WERI-Rb-1 (cell line): ENCODE results near the gene MORN3.

Source experiments
- DNase-seq: peaks from one replicate; pipeline ENCODE4 v3.0.0-alpha.2; 2020
- H3K27ac ChIP-seq: fragments of 250-450 bp; sonication (Bioruptor Pico); 2 replicates; pipeline ENCODE4 v1.5.1; 2020; ENCODE audit warnings: mild to moderate bottlenecking, moderate library complexity
- H3K27me3 ChIP-seq: fragments of 250-450 bp; sonication (Bioruptor Pico); 2 replicates; pipeline ENCODE4 v1.5.1; 2021; ENCODE audit warnings: mild to moderate bottlenecking, low read depth, moderate library complexity; ENCODE audit not compliant: insufficient read depth, severe bottlenecking
- H3K36me3 ChIP-seq: fragments of 250-450 bp; sonication (Bioruptor Pico); 2 replicates; pipeline ENCODE4 v1.5.1; 2020; ENCODE audit warnings: mild to moderate bottlenecking, moderate library complexity
- H3K4me3 ChIP-seq: 2 replicates; pipeline ENCODE4 v1.5.1; 2011; ENCODE audit warnings: low read depth, mild to moderate bottlenecking, control low read depth, low read length
- H3K9me3 ChIP-seq: fragments of 250-450 bp; sonication (Bioruptor Pico); 2 replicates; pipeline ENCODE4 v1.5.1; 2021; ENCODE audit warnings: mild to moderate bottlenecking, moderate library complexity; ENCODE audit not compliant: severe bottlenecking
- TF ChIP-seq, protein P1 (sequence below): IDR thresholded peaks from 2 replicates; pipeline ENCODE4 v1.5.1; 2011; ENCODE audit warnings: low read depth, mild to moderate bottlenecking, control low read depth, inconsistent platforms, low read length

Gene MORN3

GRCh38 chr12:121603581-121603980, 65.9 kb downstream of the MORN3 start:
- no peak overlapping the region for H3K4me3 ChIP-seq
- no peaks in the 10 kb centered on the region for H3K36me3 ChIP-seq
- H3K27ac ChIP-seq: no peak overlapping the region
- no peaks in the 10 kb centered on the region for H3K27me3 ChIP-seq
- TF ChIP-seq, protein P1, sequence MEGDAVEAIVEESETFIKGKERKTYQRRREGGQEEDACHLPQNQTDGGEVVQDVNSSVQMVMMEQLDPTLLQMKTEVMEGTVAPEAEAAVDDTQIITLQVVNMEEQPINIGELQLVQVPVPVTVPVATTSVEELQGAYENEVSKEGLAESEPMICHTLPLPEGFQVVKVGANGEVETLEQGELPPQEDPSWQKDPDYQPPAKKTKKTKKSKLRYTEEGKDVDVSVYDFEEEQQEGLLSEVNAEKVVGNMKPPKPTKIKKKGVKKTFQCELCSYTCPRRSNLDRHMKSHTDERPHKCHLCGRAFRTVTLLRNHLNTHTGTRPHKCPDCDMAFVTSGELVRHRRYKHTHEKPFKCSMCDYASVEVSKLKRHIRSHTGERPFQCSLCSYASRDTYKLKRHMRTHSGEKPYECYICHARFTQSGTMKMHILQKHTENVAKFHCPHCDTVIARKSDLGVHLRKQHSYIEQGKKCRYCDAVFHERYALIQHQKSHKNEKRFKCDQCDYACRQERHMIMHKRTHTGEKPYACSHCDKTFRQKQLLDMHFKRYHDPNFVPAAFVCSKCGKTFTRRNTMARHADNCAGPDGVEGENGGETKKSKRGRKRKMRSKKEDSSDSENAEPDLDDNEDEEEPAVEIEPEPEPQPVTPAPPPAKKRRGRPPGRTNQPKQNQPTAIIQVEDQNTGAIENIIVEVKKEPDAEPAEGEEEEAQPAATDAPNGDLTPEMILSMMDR: no peak
- H3K9me3 ChIP-seq: peaks cover 3% of the 10 kb centered on the region
- DNase-seq: no peak

DNA sequence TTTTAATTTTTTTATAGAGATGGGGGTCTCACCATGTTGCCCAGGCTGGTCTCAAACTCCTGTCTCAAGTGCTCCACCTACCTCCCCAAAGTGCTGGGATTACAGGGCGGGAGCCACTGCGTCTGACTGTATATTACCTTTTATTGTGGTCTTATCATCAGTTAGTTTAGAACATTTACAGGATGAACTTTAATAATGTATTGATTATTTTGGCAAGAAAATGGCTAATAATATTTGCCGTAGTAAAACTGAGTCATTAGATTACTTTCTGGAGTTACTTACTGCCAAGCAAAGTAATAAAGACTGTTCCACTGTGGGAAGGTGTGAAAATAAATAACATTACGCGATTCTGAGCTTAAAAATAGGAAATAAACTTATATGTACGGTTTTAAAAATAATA, 66.7 kb downstream of the MORN3 start:
- Histone ChIP-seq H3K36me3 (no peaks in the 10 kb centered on the region), H3K4me3 (no peak overlapping the region), H3K9me3 (peaks cover 3% of the 10 kb centered on the region), H3K27ac (no peak overlapping the region), H3K27me3 (no peaks in the 10 kb centered on the region)
- no peak for DNase-seq
- TF ChIP-seq, protein P1: no peak

- no peak for DNase-seq
- H3K9me3 ChIP-seq: peaks cover 3% of the 10 kb centered on the region
- no peak overlapping the region for H3K4me3 ChIP-seq
- H3K27me3 ChIP-seq: no peaks in the 10 kb centered on the region
- TF ChIP-seq, protein P1: no peak
- no peak overlapping the region for H3K27ac ChIP-seq
- no peaks in the 10 kb centered on the region for H3K36me3 ChIP-seq
Measured at GRCh38 chr12:121600702-121601336, 68.6 kb downstream of the MORN3 start.
